Fibroblast of lung (primary cell): ENCODE data around the gene ABL1. TPM values are rescaled to one million over a fixed set of nuclear protein-coding genes. Genes with fewer than 3 reads are reported as not detected.

Experiments
- DNase-seq, 2 donors: peaks; one replicate each; pipeline versions ENCODE4 v3.0.0 to v3.0.0-alpha.2; 2010; ENCODE audit warnings: low read depth in 2 of 2
- H2AFZ ChIP-seq: 2 replicates; pipeline ENCODE4 v1.5.1; 2012; ENCODE audit warnings: low read length, control low read depth, inconsistent platforms
- H3K27ac ChIP-seq: 2 replicates; pipeline ENCODE4 v1.5.1; 2011; ENCODE audit warnings: low read length, control low read depth; ENCODE audit not compliant: insufficient read depth
- H3K27me3 ChIP-seq: 2 replicates; pipeline ENCODE4 v1.5.1; 2011; ENCODE audit warnings: mild to moderate bottlenecking, low read length; ENCODE audit not compliant: control insufficient read depth, insufficient read depth
- H3K36me3 ChIP-seq: 2 replicates; pipeline ENCODE4 v1.5.1; 2011; ENCODE audit warnings: low read length; ENCODE audit not compliant: control insufficient read depth, insufficient read depth
- H3K4me1 ChIP-seq: 2 replicates; pipeline ENCODE4 v1.5.1; 2011; ENCODE audit warnings: low read length; ENCODE audit not compliant: control insufficient read depth, insufficient read depth; ENCODE audit errors: extremely low read depth
- H3K4me2 ChIP-seq: 2 replicates; pipeline ENCODE4 v1.5.1; 2011; ENCODE audit warnings: low read length, control low read depth; ENCODE audit not compliant: insufficient read depth; ENCODE audit errors: extremely low read depth
- H3K4me3 ChIP-seq, 4 experiments: fragments of 200-600 bp in 1 of 4; sonication (generic) in 1 of 4; replicated peaks in 1 of 4; 2 replicates each; pipeline ENCODE4 v1.5.1; 2011 to 2016; ENCODE audit warnings: low read length in 4 of 4, low read depth in 3 of 4, mild to moderate bottlenecking in 3 of 4, control low read depth in 2 of 4, inconsistent platforms in 1 of 4, mixed read lengths in 1 of 4; ENCODE audit not compliant: insufficient read depth in 1 of 4; ENCODE audit errors: control extremely low read depth in 1 of 4
- H3K79me2 ChIP-seq: 2 replicates; pipeline ENCODE4 v1.5.1; 2012; ENCODE audit warnings: mild to moderate bottlenecking, low read length, inconsistent platforms; ENCODE audit not compliant: control insufficient read depth, insufficient read depth
- H3K9ac ChIP-seq: 2 replicates; pipeline ENCODE4 v1.5.1; 2011; ENCODE audit warnings: mild to moderate bottlenecking, low read length, control low read depth; ENCODE audit not compliant: insufficient read depth
- H3K9me3 ChIP-seq: 2 replicates; pipeline ENCODE4 v1.5.1; 2012; ENCODE audit warnings: low read depth, low read length; ENCODE audit not compliant: control insufficient read depth, insufficient read depth
- H4K20me1 ChIP-seq: 2 replicates; pipeline ENCODE4 v1.5.1; 2011; ENCODE audit warnings: low read length; ENCODE audit not compliant: control insufficient read depth, insufficient read depth; ENCODE audit errors: extremely low read depth
- CTCF ChIP-seq, 2 donors: IDR thresholded peaks in 1 of 2; conservative IDR thresholded peaks in 1 of 2; 1 replicate in 1 of 2; 2 replicates in 1 of 2; pipeline ENCODE4 v1.5.1; 2011 to 2012; ENCODE audit warnings: low read length in 2 of 2, control low read depth in 1 of 2, inconsistent platforms in 1 of 2, low read depth in 1 of 2, mild to moderate bottlenecking in 1 of 2
- EZH2 ChIP-seq: IDR thresholded peaks from 2 replicates; pipeline ENCODE4 v1.5.1; 2012; ENCODE audit warnings: low read length, control low read depth, mild to moderate bottlenecking; ENCODE audit errors: missing control alignments
- polyA plus RNA-seq, 2 donors: library from polyadenylated mRNA; depleted of rRNA in 1 of 2; stranded (reverse) in 1 of 2; unstranded in 1 of 2; fragments of >200 nt; gene quantifications; 2 replicates each; pipeline ENCODE4 v1.2.1, GENCODE V29; 2011 to 2012; ENCODE audit warnings: missing spikeins in 1 of 2
- total RNA-seq: library from RNA; depleted of rRNA; stranded (reverse); fragments of >200 nt; gene quantifications from 2 replicates; pipeline ENCODE4 v1.2.1, GENCODE V29; 2014

Gene ABL1
- total and polyA plus RNA-seq, 2 donors (not counting 1 experiment from before 2014, with no cell fraction given): 46.6 to 65.4 TPM

- H3K36me3 ChIP-seq: peaks cover 29% of the 10 kb centered on the region
- H3K9me3 ChIP-seq: no peaks in the 10 kb centered on the region
- H3K27me3 ChIP-seq: no peaks in the 10 kb centered on the region
- H4K20me1 ChIP-seq: no peaks in the 10 kb centered on the region
- H3K79me2 ChIP-seq: no peaks in the 10 kb centered on the region
- H2AFZ ChIP-seq: no peak overlapping the region
- H3K4me1 ChIP-seq: no peaks in the 10 kb centered on the region
- no peak overlapping the region for H3K27ac ChIP-seq
- TF ChIP-seq EZH2: no peak
- no peak for TF ChIP-seq CTCF (conservative IDR thresholded peaks at IDR 0.05 in 1 of 2, IDR thresholded peaks at IDR 0.05 in 1 of 2; ENCODE audit: low read depth in 1 of 2, low read length in 2 of 2)
- DNase-seq: no peak
- H3K4me3 ChIP-seq: no peak overlapping the region
- H3K4me2 ChIP-seq: no peak overlapping the region
- no peak overlapping the region for H3K9ac ChIP-seq
Measured at GRCh38 chr9:130892477-130893304, 57.6 kb downstream of the ABL1 start.

DNA sequence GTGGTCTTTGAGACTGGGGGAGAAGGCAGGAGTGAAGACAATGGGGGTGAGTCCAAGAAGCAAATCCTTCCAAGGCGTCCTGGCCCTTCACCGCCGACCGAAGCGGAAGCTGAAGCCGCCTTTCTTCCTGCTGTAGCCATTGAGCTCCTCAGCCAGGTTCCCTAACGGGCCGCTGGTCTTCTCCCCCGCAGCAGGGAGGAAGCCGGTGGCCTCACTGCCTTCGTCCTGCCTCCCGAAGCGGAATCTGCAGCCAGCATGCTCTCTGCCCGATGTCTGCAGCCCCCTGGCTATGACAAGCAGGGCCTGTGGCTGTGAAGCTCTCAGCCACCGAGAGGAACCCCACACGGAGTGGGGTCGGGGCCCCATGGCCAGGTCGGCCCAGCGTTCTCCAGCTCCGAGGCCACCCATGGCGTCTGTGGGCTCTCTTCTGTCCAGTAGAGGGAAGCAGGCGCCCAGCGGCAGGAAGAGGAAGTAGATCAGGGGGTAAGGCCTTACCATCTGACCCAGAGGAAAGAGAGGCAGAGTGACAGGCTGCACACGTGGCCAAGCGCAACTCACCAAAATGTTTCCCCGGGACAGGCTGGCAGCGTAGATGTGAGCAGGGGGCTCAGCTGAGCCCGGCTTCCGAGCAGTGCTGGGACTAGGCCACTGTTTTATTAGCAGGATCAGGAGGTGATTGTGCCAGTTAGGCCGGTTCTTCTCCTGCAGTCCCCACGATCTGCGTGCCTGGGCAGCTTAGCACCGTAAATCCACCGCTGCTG is 58.5 kb downstream of the ABL1 start:
- Histone ChIP-seq H3K9me3 (no peaks in the 10 kb centered on the region), H3K27me3 (no peaks in the 10 kb centered on the region), H3K4me1 (no peaks in the 10 kb centered on the region), H2AFZ (no peak overlapping the region), H3K4me2 (no peak overlapping the region), H3K9ac (no peak overlapping the region), H4K20me1 (no peaks in the 10 kb centered on the region), H3K79me2 (no peaks in the 10 kb centered on the region), H3K36me3 (peaks cover 21% of the 10 kb centered on the region), H3K4me3 (no peak overlapping the region), H3K27ac (no peak overlapping the region)
- TF ChIP-seq CTCF (conservative IDR thresholded peaks at IDR 0.05 in 1 of 2, IDR thresholded peaks at IDR 0.05 in 1 of 2; ENCODE audit: low read depth in 1 of 2, low read length in 2 of 2) (no peak), EZH2 (no peak)
- no peak for DNase-seq

DNA sequence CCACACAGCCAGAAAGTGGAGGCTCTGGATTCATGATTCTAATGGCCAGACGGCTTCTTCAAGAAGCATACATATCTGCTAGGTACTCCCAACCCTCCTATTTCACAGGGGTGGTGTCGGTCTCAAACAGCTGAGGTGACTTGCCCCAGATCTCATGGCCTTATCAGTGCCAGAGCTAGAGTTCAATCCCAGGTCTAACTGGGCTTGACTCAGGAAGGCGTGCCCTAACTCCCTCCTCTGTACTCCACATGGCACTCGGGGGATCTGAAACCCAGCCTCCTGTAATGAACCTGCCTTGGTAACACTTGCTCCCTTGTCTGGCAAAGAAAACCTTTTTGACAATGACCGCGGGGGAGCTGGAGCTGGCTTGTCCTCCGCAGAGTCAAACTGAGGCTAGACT is 59.5 kb downstream of the ABL1 start:
- H3K79me2 ChIP-seq: no peaks in the 10 kb centered on the region
- H4K20me1 ChIP-seq: no peaks in the 10 kb centered on the region
- H3K4me1 ChIP-seq: no peaks in the 10 kb centered on the region
- no peak overlapping the region for H3K27ac ChIP-seq
- H2AFZ ChIP-seq: no peak overlapping the region
- no peaks in the 10 kb centered on the region for H3K9me3 ChIP-seq
- no peaks in the 10 kb centered on the region for H3K27me3 ChIP-seq
- H3K9ac ChIP-seq: no peak overlapping the region
- H3K4me2 ChIP-seq: no peak overlapping the region
- H3K4me3 ChIP-seq: no peak overlapping the region
- TF ChIP-seq EZH2 (no peak), CTCF (conservative IDR thresholded peaks at IDR 0.05 in 1 of 2, IDR thresholded peaks at IDR 0.05 in 1 of 2; ENCODE audit: low read depth in 1 of 2, low read length in 2 of 2) (no peak)
- DNase-seq: no peak
- peaks cover 18% of the 10 kb centered on the region for H3K36me3 ChIP-seq
